NCI-H146 (cell line): ENCODE results near the gene GPATCH4.
"Not testable (repeated sequence)": the region's sequence is repeated elsewhere in the genome, so short reads cannot be mapped to it uniquely, and the experiment has no call there.

Source experiments
- DNase-seq: peaks from one replicate; lab custom pipeline; 2025; lab: John Stamatoyannopoulos, UW

Gene GPATCH4

DNA sequence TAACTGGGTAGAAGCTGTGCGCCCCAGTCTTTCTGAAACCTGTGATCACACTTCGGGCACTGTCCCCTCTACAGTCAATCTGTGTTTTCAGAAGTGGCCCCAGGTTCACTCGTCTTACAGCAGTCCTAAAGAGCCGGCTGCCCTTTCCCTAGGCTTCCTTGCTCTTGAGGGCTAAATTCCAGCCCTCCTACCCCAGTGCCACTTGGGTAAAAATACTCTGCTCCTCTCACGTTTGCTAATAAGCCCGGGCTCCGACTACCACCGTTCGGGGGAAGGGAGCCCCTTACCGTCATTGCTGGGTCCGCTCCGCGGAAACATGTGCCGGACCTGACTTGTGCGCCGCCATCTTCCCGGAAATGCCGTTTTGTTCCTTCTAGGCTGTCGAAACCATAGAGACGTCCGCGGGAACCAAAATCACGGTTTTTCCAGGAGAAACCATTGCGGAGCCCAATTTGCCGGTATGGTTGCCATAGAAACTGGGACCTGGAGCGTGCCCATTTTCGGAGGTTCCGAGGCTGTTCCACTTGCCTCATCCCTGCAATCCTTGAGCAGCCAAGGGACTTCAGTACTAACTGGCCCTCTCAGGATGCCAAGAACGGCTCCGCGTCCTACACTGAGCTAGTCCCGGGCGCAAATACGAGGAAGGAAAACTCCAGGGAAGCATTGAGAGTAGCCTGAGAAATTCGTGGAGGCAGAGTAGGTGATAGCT is at the start of gene GPATCH4:
GPATCH4 (minus strand) TSS at position 358 of the 709 bp plus-strand sequence.
- DNase-seq: peak; percentile 87

GRCh38 chr1:156648951-156649350 is 47.7 kb upstream of the GPATCH4 start:
- peak; percentile 26 for DNase-seq

DNA sequence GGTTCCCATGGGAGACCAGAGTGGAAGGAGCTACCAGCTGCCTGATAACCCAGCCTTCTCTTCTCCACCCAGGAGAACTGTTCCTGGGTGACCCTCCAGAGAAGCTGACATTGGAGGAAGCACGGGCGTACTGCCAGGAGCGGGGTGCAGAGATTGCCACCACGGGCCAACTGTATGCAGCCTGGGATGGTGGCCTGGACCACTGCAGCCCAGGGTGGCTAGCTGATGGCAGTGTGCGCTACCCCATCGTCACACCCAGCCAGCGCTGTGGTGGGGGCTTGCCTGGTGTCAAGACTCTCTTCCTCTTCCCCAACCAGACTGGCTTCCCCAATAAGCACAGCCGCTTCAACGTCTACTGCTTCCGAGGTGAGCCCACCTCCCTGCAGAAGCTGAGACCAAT is 47.2 kb upstream of the GPATCH4 start:
- DNase-seq: no peak

GRCh38 chr1:156647351-156647750 is 46.1 kb upstream of the GPATCH4 start:
- DNase-seq: no peak

DNA sequence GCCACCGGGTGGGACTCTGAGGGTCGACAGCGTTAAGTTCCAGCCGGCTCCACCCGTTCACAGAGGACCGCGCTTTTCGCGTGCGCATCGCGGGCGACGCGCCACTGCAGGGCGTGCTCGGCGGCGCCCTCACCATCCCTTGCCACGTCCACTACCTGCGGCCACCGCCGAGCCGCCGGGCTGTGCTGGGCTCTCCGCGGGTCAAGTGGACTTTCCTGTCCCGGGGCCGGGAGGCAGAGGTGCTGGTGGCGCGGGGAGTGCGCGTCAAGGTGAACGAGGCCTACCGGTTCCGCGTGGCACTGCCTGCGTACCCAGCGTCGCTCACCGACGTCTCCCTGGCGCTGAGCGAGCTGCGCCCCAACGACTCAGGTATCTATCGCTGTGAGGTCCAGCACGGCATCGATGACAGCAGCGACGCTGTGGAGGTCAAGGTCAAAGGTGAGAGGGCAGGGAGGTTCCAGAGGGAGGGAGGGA is 45.5 kb upstream of the GPATCH4 start:
- no peak for DNase-seq

DNA sequence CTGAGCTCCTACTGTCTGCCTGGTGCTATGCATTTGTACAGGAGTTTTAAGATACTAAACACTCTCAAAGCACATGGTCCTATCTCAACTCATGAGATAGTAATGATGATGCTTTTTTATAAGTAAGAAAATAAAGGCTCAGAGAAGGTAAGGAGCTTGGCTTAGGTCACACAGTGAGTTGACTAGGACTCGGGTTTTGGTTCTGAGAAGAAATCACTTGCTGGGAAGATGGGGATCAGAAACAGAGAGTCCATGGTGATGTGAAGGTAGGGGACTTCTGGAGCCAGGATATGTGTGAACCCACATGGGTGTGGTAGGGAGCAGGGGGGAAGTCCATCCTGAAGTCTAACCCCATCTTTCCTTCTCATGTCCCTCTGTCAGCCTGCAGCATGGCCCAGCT is 44.4 kb upstream of the GPATCH4 start:
- no peak for DNase-seq

DNA sequence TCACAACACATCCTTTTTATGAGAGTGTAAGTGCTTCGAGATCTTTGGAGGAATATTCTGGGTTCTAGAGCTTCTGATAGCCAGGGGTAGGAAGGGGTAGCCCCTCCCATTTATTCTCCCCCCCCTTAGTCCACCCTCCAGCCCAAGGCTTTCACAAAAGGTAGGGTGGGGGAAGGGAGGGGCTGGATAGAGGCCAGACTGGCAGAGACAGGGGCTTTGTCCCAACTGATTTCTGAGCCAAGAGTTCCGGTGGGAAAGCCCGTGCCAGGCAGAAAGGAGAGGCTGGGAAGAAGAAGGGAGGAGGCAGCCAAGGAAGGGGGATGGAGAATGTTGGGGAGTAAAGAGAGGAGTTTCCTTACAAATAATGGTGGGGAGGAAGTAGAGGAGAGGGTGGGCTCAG is 43.8 kb upstream of the GPATCH4 start:
- DNase-seq: no peak

DNA sequence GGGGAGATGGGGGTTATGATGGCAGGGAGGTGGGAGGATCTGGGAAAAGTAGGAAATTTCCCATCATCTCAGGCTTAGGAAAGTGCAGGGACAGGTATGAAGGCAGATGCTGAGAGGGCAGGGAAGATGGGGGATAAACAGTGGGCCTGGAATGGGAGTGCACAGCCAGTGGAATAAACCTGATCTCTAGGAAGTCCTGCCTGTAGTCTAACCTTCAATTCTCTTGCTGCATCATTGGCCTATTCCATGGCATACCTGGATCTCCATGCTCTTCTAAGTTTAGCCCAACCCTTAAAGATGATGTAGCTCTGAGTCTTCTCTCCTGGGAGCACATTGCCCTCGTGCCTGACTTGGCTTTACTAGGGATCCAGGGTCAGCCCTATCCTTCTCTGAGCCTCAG is 43.4 kb upstream of the GPATCH4 start:
- no peak for DNase-seq

- no peak for DNase-seq
Measured at GRCh38 chr1:156644146-156644545, 42.9 kb upstream of the GPATCH4 start.

DNA sequence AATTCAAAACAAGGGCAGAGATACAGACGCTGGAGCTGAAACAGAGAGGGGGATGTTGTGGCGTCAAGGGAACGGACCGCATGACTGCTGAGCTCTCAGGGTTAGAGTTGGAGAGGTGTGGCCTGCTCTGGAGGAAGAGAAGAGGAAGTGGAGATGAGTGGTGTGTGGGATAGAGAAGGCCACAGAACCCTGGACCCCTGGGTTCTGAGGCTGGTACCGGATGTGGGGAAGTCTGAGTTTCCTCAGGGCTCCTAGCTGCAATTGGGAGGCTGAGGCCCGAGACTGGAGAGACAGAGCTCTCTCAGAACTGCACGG is 42.5 kb upstream of the GPATCH4 start:
- DNase-seq: no peak

- no peak for DNase-seq
Measured at GRCh38 chr1:156643049-156643777, 41.9 kb upstream of the GPATCH4 start.

- peak; percentile 46 for DNase-seq
Measured at GRCh38 chr1:156642265-156643048, 41.2 kb upstream of the GPATCH4 start.

GRCh38 chr1:156641761-156642264 is 40.5 kb upstream of the GPATCH4 start, which contains the start of gene BCAN:
TSS of gene BCAN (plus strand) at chr1:156642117. CDS start at chr1:156646055, 3,938 bp downstream.
- peak; percentile 56 for DNase-seq

DNA sequence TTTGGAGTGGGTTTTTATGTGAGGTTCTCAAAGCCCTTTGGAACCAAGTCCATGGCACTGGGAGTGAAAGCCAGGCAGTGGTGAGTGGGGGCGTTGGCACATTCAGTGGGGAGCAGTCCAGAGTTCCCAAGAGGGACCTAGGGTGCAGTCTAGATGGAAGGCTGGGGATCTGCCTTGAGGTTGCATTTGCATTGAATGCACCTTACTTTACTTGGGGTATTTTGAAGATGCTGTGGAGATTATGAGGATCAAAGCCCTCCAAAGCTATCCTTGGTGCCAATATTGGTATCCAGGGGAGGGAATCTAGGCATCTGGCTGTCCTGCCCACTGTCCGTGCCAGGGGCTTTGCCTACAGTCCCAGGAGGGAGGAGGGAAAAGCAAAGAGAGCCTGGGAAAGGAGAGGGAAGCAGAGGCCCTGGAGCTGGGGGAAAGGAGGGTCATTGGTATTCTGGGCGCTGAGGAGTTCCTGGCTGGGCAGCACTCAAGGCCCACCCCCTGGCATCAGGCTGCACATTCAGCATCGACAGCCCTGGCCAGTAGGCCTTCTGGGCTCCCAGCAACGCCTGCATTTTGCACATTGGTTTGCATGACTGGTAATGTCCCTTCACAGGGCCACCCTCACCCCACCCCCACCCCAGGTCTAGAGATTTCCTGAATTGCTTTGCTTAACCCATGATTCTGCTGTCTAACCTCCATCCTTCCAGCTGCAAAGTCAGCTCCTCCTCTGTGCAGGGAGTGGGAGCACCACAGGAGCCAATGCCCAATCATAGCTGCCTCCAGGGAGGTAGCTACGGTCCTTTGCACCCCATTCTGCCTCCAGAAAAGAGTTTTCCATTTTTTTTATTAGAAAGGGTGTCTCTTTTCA is 39.8 kb upstream of the GPATCH4 start:
- DNase-seq: no peak

- no peak for DNase-seq
Measured at GRCh38 chr1:156639601-156640101, 38.4 kb upstream of the GPATCH4 start.

GRCh38 chr1:156638189-156638985 is 37.1 kb upstream of the GPATCH4 start:
- no peak for DNase-seq

DNA sequence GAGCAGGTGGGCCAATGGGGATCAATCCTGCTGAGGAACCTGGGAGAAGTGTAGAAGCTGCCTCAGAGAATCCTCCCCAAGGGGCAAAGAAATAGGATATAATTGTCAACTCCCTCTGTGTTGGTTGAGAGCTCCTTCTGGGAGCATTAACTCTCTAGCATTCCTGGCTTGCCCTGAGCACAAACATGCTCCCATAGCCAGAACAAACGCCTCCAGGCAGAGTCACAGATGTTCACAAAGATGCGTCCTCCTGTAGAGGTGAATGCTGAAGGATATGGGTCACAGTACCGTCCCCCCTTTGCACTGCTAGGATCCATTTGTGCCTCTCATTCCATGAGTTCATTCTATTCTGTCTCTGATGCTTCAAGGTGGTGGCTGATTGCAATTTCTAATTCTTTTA is 31.1 kb upstream of the GPATCH4 start:
- DNase-seq: no peak

GRCh38 chr1:156631152-156631551 is 29.9 kb upstream of the GPATCH4 start:
- DNase-seq: not testable (repeated sequence)

GRCh38 chr1:156629823-156630449 is 28.7 kb upstream of the GPATCH4 start:
- DNase-seq: no peak

- peak; percentile 89 for DNase-seq
Measured at GRCh38 chr1:156627313-156627880, 26.1 kb upstream of the GPATCH4 start.
